ENCODE results near the gene PLXNB1.
"Not testable (repeated sequence)": the region's sequence is repeated elsewhere in the genome, so short reads cannot be mapped to it uniquely, and the experiment has no call there.

PLXNB1 gene

GRCh38 chr3:48465531-48466378 is 35.9 kb upstream of the PLXNB1 start:
- peak; percentile 100 for DNase-seq (ENCODE audit: low read depth)

- no peak for DNase-seq (ENCODE audit: low read depth)
Observed at GRCh38 chr3:48465237-48465530, 35.3 kb upstream of the PLXNB1 start.

GRCh38 chr3:48464713-48465221 is 34.9 kb upstream of the PLXNB1 start:
- no peak for DNase-seq (ENCODE audit: low read depth)

- DNase-seq (ENCODE audit: low read depth), result no peak
Observed at GRCh38 chr3:48463703-48464102, 33.8 kb upstream of the PLXNB1 start.

- DNase-seq (ENCODE audit: low read depth), result not testable (repeated sequence)
Observed at GRCh38 chr3:48461767-48462166, 31.9 kb upstream of the PLXNB1 start.

- DNase-seq (ENCODE audit: low read depth), result no peak
Observed at GRCh38 chr3:48460517-48460902, 30.6 kb upstream of the PLXNB1 start.

GRCh38 chr3:48459773-48460516 is 30.1 kb upstream of the PLXNB1 start:
- no peak for DNase-seq (ENCODE audit: low read depth)

- DNase-seq (ENCODE audit: low read depth), result no peak
Observed at GRCh38 chr3:48459331-48459730, 29.4 kb upstream of the PLXNB1 start.

GRCh38 chr3:48456456-48456855 is 26.6 kb upstream of the PLXNB1 start:
- DNase-seq (ENCODE audit: low read depth), result no peak

GRCh38 chr3:48451270-48451669 is 21.4 kb upstream of the PLXNB1 start:
- no peak for DNase-seq (ENCODE audit: low read depth)

GRCh38 chr3:48446425-48447193 is 16.7 kb upstream of the PLXNB1 start, which contains the start of gene ATRIP:
Gene ATRIP, plus strand, starts transcription at chr3:48446737. Its CDS starts 109 bp downstream, at chr3:48446846.
- peak; percentile 81 for DNase-seq (ENCODE audit: low read depth)

- DNase-seq (ENCODE audit: low read depth), result no peak
Observed at GRCh38 chr3:48446043-48446424, 16.1 kb upstream of the PLXNB1 start.

GRCh38 chr3:48445277-48445882 is 15.5 kb upstream of the PLXNB1 start:
- DNase-seq (ENCODE audit: low read depth), result no peak

- DNase-seq (ENCODE audit: low read depth), result no peak
Observed at GRCh38 chr3:48441940-48442339, 12.1 kb upstream of the PLXNB1 start.

GRCh38 chr3:48440590-48440958 is 10.7 kb upstream of the PLXNB1 start:
- no peak for DNase-seq (ENCODE audit: low read depth)

- peak; percentile 92 for DNase-seq (ENCODE audit: low read depth)
Observed at GRCh38 chr3:48439820-48440589, 10.1 kb upstream of the PLXNB1 start, which contains the start of the genes CCDC51 and TMA7. Gene CCDC51, minus strand, starts transcription at chr3:48440119. Its CDS starts 4,991 bp downstream, at chr3:48435128. Gene TMA7, plus strand, starts transcription at chr3:48440257. Its CDS starts 40 bp downstream, at chr3:48440297.

- no peak for DNase-seq (ENCODE audit: low read depth)
Observed at GRCh38 chr3:48437812-48438211, 7.9 kb upstream of the PLXNB1 start.

GRCh38 chr3:48436855-48437254 is 7.0 kb upstream of the PLXNB1 start:
- DNase-seq (ENCODE audit: low read depth), result no peak

GRCh38 chr3:48436477-48436787 is 6.5 kb upstream of the PLXNB1 start:
- DNase-seq (ENCODE audit: low read depth), result no peak

- peak; percentile 69 for DNase-seq (ENCODE audit: low read depth)
Observed at GRCh38 chr3:48435774-48436476, 6.0 kb upstream of the PLXNB1 start.

- no peak for DNase-seq (ENCODE audit: low read depth)
Observed at GRCh38 chr3:48435223-48435595, 5.3 kb upstream of the PLXNB1 start.
